K562 (cell line): ENCODE results near the gene PCSK5. TPM values are rescaled to one million over a fixed set of nuclear protein-coding genes. Genes with fewer than 3 reads are reported as not detected.
"Not testable (repeated sequence)": the region's sequence is repeated elsewhere in the genome, so short reads cannot be mapped to it uniquely, and the experiment has no call there.

Experiments used
- ATAC-seq: fragments of 200-7000 bp; cut with Tn5 transposase; 3 replicates; pipeline ENCODE4 v1.9.1; 2020; ENCODE audit warnings: moderate library complexity
- BruUV-seq: library from RNA; stranded (reverse); fragments of 400-500 nt; replicated peaks from 2 replicates; lab custom pipeline; 2021; lab: Mats Ljungman, UMichigan
- CTCF ChIA-PET: fragments of 300-600 bp; formaldehyde crosslinking; extraction: SDS; loops from one replicate; lab custom pipeline; 2021; ENCODE audit warnings: low intra/inter-chr PET ratio; lab: Yijun Ruan, JAX
- POLR2A ChIA-PET: fragments of 300-600, 350-650 bp; sonication (Branson Sonifier 250); formaldehyde crosslinking; extraction: SDS; loops from one replicate; lab custom pipeline; 2021; ENCODE audit warnings: antibody characterized with exemption, inconsistent platforms; lab: Yijun Ruan, JAX
- DNase-seq, 4 experiments: peaks; one replicate each; pipeline versions ENCODE4 v3.0.0 to v3.0.0-alpha.2; 2011 to 2018; ENCODE audit warnings: low spot score in 3 of 4, mixed read lengths in 3 of 4; ENCODE audit errors: extremely low read depth in 1 of 4
- FAIRE-seq: peaks from 2 replicates; lab custom pipeline; 2011; peaks lifted over from hg19 to GRCh38; lab: Jason Lieb, UNC
- H2AFZ ChIP-seq: 2 replicates; pipeline ENCODE4 v1.6.0; 2011; ENCODE audit warnings: low read depth, low read length, control low read depth, inconsistent platforms
- H3K27ac ChIP-seq: fragments of 200-600 bp; 3 replicates; pipeline ENCODE4 v1.8.0; 2011; ENCODE audit warnings: low read depth, mild to moderate bottlenecking, control low read depth, inconsistent platforms, low read length, moderate library complexity, mixed read lengths; ENCODE audit errors: extremely low read depth
- H3K27me3 ChIP-seq, 2 experiments: fragments of 300-600 bp in 1 of 2; 2 replicates in 1 of 2; 3 replicates in 1 of 2; pipeline versions ENCODE4 v1.6.0 to v1.8.0; 2011; ENCODE audit warnings: inconsistent platforms in 2 of 2, low read length in 2 of 2, mild to moderate bottlenecking in 1 of 2, mixed read lengths in 1 of 2, moderate library complexity in 1 of 2; ENCODE audit not compliant: control insufficient read depth in 2 of 2, insufficient read depth in 2 of 2
- H3K36me3 ChIP-seq: fragments of 300-600 bp; 3 replicates; pipeline ENCODE4 v1.8.0; 2011; ENCODE audit warnings: mild to moderate bottlenecking, low read length, inconsistent platforms; ENCODE audit not compliant: control insufficient read depth, insufficient read depth
- H3K4me1 ChIP-seq, 2 experiments: fragments of 200-600 bp in 1 of 2; replicated peaks in 1 of 2; 2 replicates in 1 of 2; 3 replicates in 1 of 2; pipeline versions ENCODE4 v1.5.1 to v1.8.0; 2011; ENCODE audit warnings: inconsistent platforms in 2 of 2, low read length in 2 of 2, mild to moderate bottlenecking in 1 of 2, mixed read lengths in 1 of 2, moderate library complexity in 1 of 2; ENCODE audit not compliant: control insufficient read depth in 2 of 2, insufficient read depth in 2 of 2
- H3K4me2 ChIP-seq: 2 replicates; pipeline ENCODE4 v1.6.1; 2011; ENCODE audit warnings: low read length, control low read depth, inconsistent platforms, mixed read lengths; ENCODE audit not compliant: insufficient read depth
- H3K4me3 ChIP-seq: fragments of 200-600 bp; sonication (generic), shearing (Covaris generic); 2 replicates; pipeline ENCODE4 v1.5.1; 2016; ENCODE audit warnings: control low read depth, inconsistent platforms
- H3K79me2 ChIP-seq: fragments of 200-600 bp; 3 replicates; pipeline ENCODE4 v1.8.0; 2011; ENCODE audit warnings: low read length, inconsistent platforms; ENCODE audit not compliant: control insufficient read depth, insufficient read depth
- H3K9ac ChIP-seq, 2 experiments: 2 replicates each; pipeline versions ENCODE4 v1.6.0 to v1.6.1; 2011; ENCODE audit warnings: low read depth in 2 of 2, low read length in 2 of 2, control low read depth in 1 of 2, inconsistent platforms in 1 of 2, mild to moderate bottlenecking in 1 of 2, mixed read lengths in 1 of 2; ENCODE audit not compliant: insufficient read depth in 1 of 2
- H3K9me1 ChIP-seq: one replicate; pipeline ENCODE4 v1.6.0; 2011; ENCODE audit warnings: inconsistent platforms, mild to moderate bottlenecking, low read length, moderate library complexity; ENCODE audit not compliant: control insufficient read depth, insufficient read depth
- H3K9me3 ChIP-seq: replicated peaks from 2 replicates; pipeline ENCODE4 v1.5.1; 2011; ENCODE audit warnings: low read depth, low read length, inconsistent platforms; ENCODE audit not compliant: control insufficient read depth, insufficient read depth
- H4K20me1 ChIP-seq: replicated peaks from 2 replicates; pipeline ENCODE4 v1.6.1; 2011; ENCODE audit warnings: low read length, inconsistent platforms, mixed read lengths; ENCODE audit not compliant: control insufficient read depth, insufficient read depth
- CC2D1A ChIP-seq: fragments of 450-650 bp; IDR thresholded peaks from 2 replicates; pipeline ENCODE4 v1.6.1; 2017; ENCODE audit warnings: mild to moderate bottlenecking
- EZH2 ChIP-seq: IDR thresholded peaks from 2 replicates; pipeline ENCODE4 v1.6.1; 2012; ENCODE audit warnings: low read depth, mild to moderate bottlenecking, inconsistent platforms, low read length, borderline replicate concordance
- FOS ChIP-seq: IDR thresholded peaks from 3 replicates; pipeline ENCODE4 v1.6.1; 2011; ENCODE audit not compliant: insufficient read length; ENCODE audit errors: extremely low read depth
- RAD21 ChIP-seq, 2 experiments: fragments of 250-450 bp in 1 of 2; fragments of 450-650 bp in 1 of 2; sonication (Bioruptor Pico) in 1 of 2; formaldehyde crosslinking in 1 of 2; IDR thresholded peaks in 1 of 2; conservative IDR thresholded peaks in 1 of 2; 2 replicates each; pipeline versions ENCODE4 v1.4.0 to v1.8.0; 2020 to 2022; ENCODE audit warnings: mild to moderate bottlenecking in 2 of 2, moderate library complexity in 1 of 2
- TARDBP ChIP-seq: fragments of 450-650 bp; IDR thresholded peaks from 2 replicates; pipeline ENCODE4 v1.6.1; 2016
- ZC3H8 ChIP-seq: fragments of 450-650 bp; IDR thresholded peaks from 2 replicates; pipeline ENCODE4 v1.6.1; 2017
- WGBS: fragments of 100-300 bp; shearing (Covaris generic); methylation state at CpG from one replicate; pipeline ENCODE4 v1.1.6; 2016; ENCODE audit warnings: low coverage, mixed read lengths; ENCODE audit not compliant: insufficient coverage; ENCODE audit errors: missing lambda C conversion rate; 5-methylcytosine and 5-hydroxymethylcytosine counted together
- in situ Hi-C: fragments of 300-500 bp; cut with MboI; formaldehyde crosslinking; loops from 4 replicates; pipeline ENCODE4 v1.15.0; 2018; ENCODE audit warnings: inconsistent platforms, mixed read lengths
- intact Hi-C: fragments of 100-400 bp; cut with micrococcal nuclease; formaldehyde crosslinking; loops from 2 replicates; pipeline ENCODE4 v1.14.2; 2022
- polyA plus RNA-seq, 8 experiments: library from polyadenylated mRNA; depleted of rRNA in 4 of 8; stranded (reverse) in 5 of 8; unstranded in 3 of 8; fragments of >200 nt; fragmentation: Nextera tagmentation in 2 of 8; fragmentation: Illumina TruSeq in 1 of 8; extraction: Ambion mirVana in 2 of 8; extraction: Trizol in 1 of 8; gene quantifications; 2 replicates each; pipeline versions ENCODE4 v1.2.1 to v1.2.3, GENCODE V29; 2011 to 2014; ENCODE audit warnings: inconsistent platforms in 1 of 8, missing spikeins in 1 of 8
- total RNA-seq, 7 experiments: library from RNA; depleted of rRNA in 6 of 7; stranded (reverse); fragments of >200 nt in 6 of 7; fragmentation: Illumina TruSeq in 2 of 7; extraction: Trizol in 2 of 7; gene quantifications; 2 replicates each; pipeline versions ENCODE4 v1.2.1 to v1.2.3, GENCODE V29; 2011 to 2021; ENCODE audit warnings: low replicate concordance in 1 of 7
- TF ChIP-seq, protein P1 (sequence below): fragments of 250-450 bp; sonication (Bioruptor Pico); IDR thresholded peaks from 2 replicates; pipeline ENCODE4 v1.5.0; 2021; ENCODE audit warnings: mild to moderate bottlenecking, moderate library complexity
- TF ChIP-seq, protein P2 (sequence below), 3 experiments: IDR thresholded peaks in 2 of 3; conservative IDR thresholded peaks in 1 of 3; 2 replicates each; pipeline ENCODE4 v1.5.1; 2011 to 2012; ENCODE audit warnings: low read length in 3 of 3, mild to moderate bottlenecking in 3 of 3, control low read depth in 2 of 3, improper control_type of control experiment in 1 of 3, inconsistent platforms in 1 of 3, low read depth in 1 of 3, mixed read lengths in 1 of 3, moderate library complexity in 1 of 3; ENCODE audit not compliant: insufficient read depth in 2 of 3

Gene PCSK5
- total and polyA plus RNA-seq, 9 of the 15 experiments (the other 6 are each of a cell fraction or from before 2014, with no cell fraction given) = not detected

DNA sequence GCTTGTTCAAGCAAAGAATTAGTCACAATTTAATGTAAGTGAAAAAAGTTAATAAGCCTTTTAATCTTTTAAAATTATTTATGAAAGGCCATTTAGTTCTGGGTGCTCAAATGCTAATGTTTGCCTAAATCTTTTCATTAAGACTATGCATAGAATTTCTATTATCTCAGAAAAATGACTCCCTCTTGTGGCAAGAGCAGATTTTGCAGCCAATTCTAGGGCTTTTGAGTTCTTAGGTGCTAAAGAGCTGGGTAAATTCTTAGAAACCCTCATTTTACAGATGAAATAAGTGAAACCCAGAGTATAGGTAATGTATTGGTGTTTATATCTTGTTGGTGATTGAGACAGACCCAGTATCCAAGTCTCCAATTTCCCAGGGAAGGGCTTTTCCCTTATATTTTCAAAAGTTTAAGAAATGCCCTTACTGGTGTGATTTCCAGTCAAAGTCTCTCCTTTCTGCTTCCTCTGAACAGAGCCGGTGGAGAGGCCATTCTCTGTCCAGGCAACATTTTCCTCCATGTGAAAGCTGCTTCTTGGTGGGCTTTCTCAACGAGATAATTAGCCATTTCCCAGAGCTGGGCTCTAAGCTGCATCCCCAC is 24.1 kb upstream of the PCSK5 start:
- POLR2A ChIA-PET = interaction anchor here (0.6 kb wide), 1 partner anchor 620 kb away, joined by 3 read pairs; no protein-coding TSS in a partner anchor
- H3K9me3 ChIP-seq = no peaks in the 10 kb centered on the region

DNA sequence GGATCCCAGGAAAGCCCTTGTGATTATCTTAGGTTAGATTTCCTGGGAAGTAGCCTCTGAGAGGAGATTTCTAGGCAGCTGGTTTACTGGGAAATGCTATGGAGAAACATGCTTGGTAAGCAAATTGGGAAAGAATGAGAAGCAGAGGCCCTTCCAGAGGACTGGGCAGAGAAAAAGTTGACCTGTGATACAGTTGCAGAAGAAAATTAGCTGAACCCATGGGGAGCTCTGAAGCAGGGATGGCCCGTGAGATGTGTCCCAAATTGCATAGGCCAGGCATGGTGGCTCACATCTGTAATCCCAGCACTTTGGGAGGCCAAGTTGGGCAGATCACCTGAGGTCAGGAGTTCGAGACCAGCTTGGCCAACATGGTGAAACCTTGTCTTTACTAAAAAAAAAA is 21.9 kb upstream of the PCSK5 start:
- WGBS = 0% methylated on average over 1 of the region's 2 CpGs
- ATAC-seq, in situ Hi-C loops, H4K20me1 ChIP-seq, H3K36me3 ChIP-seq, H2AFZ ChIP-seq, BruUV-seq, FAIRE-seq, H3K9ac ChIP-seq, H3K27ac ChIP-seq, H3K9me1 ChIP-seq, POLR2A ChIA-PET, H3K79me2 ChIP-seq, H3K27me3 ChIP-seq, H3K4me3 ChIP-seq, H3K9me3 ChIP-seq, DNase-seq, H3K4me1 ChIP-seq, CTCF ChIA-PET, H3K4me2 ChIP-seq: not testable (repeated sequence)
- intact Hi-C loops = loop anchor here (5.0 to 10.0 kb wide), 2 partner anchors 426 to 666 kb away; no protein-coding TSS in a partner anchor

More for the DNA sequence above, 24.1 kb upstream of the PCSK5 start:
- Histone ChIP-seq H4K20me1 (no peaks in the 10 kb centered on the region), H3K27me3 (no peaks in the 10 kb centered on the region), H2AFZ (no peak overlapping the region), H3K9ac (no peak overlapping the region), H3K4me3 (no peak overlapping the region), H3K27ac (no peak overlapping the region), H3K9me1 (no peaks in the 10 kb centered on the region), H3K79me2 (no peaks in the 10 kb centered on the region), H3K4me2 (no peak overlapping the region), H3K36me3 (no peaks in the 10 kb centered on the region), H3K4me1 (no peaks in the 10 kb centered on the region)
- in situ Hi-C loops (no loop called here), intact Hi-C loops (loop anchor here (5.0 to 10.0 kb wide), 2 partner anchors 428 to 664 kb away; no protein-coding TSS in a partner anchor)
- BruUV-seq = no TSS peak
- FAIRE-seq = no peak
- DNase-seq = peak; percentile 5 to 38 (median 8)
- 0% methylated on average over 2 of the region's 2 CpGs for WGBS
- TF ChIP-seq, protein P1, sequence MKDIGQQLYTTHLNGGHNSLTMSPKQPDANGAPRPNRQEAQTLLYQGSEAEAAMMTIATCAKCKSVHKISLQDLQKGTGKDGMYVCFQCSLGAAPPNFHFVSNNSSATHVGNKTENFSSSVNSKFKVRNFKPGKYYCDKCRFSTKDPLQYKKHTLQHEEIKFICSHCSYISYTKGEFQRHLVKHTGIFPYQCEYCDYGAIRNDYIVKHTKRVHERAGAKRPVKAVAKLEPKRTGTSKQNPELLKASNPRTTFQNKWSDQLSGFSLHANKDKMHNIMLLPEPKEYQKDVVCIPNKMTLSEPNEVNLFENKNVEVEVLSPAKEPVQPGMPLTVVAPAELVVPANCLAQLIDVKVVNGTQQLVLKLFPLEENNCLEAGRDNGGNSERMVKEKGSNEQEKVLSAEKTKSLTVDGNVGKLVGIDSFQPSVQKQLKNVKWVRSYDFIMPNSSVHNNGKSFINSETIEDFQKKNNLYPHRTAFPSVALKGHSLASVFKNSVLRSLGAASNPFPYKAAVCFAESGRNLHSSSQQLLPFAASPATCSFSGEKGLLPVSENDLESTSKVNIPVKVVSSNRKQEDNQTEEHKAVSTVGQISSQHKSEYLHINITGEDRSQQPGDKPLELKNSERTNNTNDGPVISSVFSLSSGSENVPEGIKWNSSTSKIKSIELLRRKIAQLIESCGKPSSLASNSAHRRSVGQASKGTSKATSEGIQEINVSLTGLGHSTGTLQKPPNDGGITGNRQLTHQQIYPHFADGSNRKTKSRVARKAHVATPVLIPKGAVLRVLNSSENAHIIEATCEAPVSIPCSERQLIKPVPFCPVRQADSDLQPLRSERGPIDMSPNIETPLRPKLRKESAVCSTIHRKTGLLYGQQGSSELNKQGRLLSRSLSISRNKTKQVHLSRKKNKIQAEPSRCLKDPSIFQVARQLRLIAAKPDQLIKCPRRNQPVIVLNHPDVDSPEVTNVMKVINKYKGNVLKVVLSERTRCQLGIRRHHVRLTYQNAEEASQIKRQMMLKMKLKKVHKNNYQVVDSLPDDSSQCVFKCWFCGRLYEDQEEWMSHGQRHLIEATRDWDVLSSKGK (CRISPR knock-in tag) = no peak
- TF ChIP-seq ZC3H8 (no peak), EZH2 (no peak), RAD21 (CRISPR knock-in tag; conservative IDR thresholded peaks at IDR 0.05 in 1 of 2, IDR thresholded peaks at IDR 0.05 in 1 of 2) (peak; percentile 14 to 43), FOS (no peak), CC2D1A (no peak), TARDBP (no peak)
- TF ChIP-seq, protein P2, sequence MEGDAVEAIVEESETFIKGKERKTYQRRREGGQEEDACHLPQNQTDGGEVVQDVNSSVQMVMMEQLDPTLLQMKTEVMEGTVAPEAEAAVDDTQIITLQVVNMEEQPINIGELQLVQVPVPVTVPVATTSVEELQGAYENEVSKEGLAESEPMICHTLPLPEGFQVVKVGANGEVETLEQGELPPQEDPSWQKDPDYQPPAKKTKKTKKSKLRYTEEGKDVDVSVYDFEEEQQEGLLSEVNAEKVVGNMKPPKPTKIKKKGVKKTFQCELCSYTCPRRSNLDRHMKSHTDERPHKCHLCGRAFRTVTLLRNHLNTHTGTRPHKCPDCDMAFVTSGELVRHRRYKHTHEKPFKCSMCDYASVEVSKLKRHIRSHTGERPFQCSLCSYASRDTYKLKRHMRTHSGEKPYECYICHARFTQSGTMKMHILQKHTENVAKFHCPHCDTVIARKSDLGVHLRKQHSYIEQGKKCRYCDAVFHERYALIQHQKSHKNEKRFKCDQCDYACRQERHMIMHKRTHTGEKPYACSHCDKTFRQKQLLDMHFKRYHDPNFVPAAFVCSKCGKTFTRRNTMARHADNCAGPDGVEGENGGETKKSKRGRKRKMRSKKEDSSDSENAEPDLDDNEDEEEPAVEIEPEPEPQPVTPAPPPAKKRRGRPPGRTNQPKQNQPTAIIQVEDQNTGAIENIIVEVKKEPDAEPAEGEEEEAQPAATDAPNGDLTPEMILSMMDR (IDR thresholded peaks at IDR 0.05 in 2 of 3, conservative IDR thresholded peaks at IDR 0.05 in 1 of 3; ENCODE audit: insufficient read depth in 2 of 3, low read depth in 1 of 3, low read length in 3 of 3) = peak; percentile 27 to 56 (median 45); a peak in 4 of 6 replicates
- no peak for ATAC-seq
- CTCF ChIA-PET = interaction anchor here (0.9 kb wide), 1 partner anchor 1093 kb away, joined by 3 read pairs; no protein-coding TSS in a partner anchor
